Measurements from ENCODE around the gene PITPNC1.

PITPNC1 gene

DNA sequence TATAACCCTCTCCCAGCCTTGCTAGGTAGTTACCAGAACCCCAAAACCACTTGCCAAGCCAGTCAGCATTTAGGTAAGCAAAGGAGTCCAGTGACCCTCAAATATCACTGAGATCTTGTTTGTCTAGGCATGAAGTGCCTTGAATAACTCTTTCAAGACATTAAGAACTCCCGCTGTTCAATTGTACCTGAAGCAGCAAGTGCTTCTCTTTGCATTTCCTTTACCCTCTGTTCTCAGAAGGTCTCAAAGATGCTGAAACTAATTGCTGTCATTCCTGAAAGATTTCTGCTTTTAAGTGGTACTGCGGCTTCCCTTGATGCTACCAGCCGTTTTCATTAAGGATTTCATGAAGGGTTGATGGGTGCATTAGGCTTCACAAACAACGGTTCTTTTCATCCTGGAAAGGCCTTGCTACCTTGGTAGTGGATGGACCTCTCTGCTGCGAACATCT, 142.7 kb downstream of the PITPNC1 start:
- no peak for DNase-seq

- no peak for DNase-seq
Observed at GRCh38 chr17:67520252-67520906, 143.3 kb downstream of the PITPNC1 start.

GRCh38 chr17:67520916-67521774, 144.1 kb downstream of the PITPNC1 start:
- DNase-seq, result no peak

- DNase-seq, result no peak
Observed at GRCh38 chr17:67521775-67522069, 144.6 kb downstream of the PITPNC1 start.

DNA sequence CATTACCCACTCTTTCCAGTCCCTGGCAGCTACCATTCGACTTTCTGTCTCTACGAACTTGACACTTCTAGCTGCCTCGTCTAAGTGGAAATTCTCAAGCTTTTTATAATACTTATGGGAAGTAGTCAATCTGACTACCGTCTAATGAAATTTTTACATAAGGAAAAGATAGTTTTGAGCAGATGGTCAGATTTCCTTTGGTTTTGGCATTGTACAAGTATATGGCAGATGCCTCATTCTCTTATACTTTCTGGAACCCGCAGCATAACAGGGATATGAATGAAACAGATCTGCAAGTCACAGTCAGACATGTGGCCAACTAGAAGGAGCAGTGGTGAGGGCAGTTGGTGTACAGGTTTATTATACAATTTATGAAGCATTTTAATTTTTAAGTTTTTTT, 146.0 kb downstream of the PITPNC1 start:
- DNase-seq, result no peak

DNA sequence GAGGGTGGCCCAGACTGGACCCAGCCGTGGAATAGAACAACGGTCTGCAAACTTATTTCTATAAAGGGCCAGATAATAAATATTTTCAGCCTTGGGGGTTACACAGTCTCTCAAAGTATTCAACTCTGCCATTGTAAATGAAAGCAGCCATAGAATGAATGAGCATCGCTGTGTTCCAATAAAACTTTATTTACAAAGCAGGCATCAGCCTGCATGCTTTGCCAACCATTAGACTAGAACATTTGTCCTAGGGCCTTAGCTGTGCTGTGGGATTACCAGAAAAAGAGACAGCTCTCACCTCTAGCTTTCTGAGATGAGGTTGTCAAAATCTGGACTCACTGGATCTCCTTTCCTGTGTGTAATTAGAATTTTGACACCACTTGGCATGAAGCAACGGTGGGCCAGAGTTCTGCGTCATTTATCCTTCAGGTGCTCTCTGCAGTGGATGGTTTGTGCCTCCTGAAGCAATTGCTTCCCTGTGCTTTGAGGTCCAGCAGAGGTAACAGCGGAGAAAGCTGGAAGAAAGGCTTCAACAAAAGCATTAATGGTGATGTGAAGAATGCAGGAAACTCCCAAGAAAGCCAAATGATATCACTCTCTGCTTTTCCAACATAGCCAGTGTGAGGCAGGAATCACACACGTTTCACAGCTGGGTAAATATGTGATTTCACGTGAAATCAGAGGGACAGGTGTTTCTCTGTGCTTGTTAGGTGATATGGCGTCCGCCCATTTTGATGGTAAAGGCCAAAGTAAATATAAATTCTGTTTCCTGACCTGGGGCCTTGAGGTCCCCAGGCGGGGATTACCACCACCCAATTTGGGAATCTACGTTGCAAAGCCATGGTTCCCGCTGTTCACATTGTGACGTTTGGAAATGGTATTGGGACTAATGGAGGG, 148.4 kb downstream of the PITPNC1 start:
- no peak for DNase-seq

- DNase-seq, result no peak
Observed at GRCh38 chr17:67526700-67527099, 149.6 kb downstream of the PITPNC1 start.

- no peak for DNase-seq
Observed at GRCh38 chr17:67528751-67529436, 151.8 kb downstream of the PITPNC1 start.

DNA sequence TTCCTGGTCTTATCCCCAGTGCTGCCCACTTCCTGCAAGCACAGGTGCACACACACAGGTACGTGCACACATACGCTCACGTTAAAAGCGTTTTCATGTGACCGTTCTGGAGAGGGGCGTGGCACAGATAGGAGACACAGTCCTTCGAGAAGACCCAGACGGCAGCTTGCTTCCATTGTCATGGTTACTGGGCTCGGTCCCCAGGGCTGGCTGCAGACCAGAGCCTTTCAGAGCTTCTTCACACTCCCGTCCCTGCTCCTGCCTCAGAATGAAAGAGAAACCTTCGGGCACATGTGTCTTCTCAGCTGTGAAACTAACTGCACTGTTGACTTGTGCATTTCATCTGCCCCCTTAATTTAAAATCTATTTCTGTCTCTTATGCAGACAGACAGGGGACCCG, 154.2 kb downstream of the PITPNC1 start:
- DNase-seq, result no peak

DNA sequence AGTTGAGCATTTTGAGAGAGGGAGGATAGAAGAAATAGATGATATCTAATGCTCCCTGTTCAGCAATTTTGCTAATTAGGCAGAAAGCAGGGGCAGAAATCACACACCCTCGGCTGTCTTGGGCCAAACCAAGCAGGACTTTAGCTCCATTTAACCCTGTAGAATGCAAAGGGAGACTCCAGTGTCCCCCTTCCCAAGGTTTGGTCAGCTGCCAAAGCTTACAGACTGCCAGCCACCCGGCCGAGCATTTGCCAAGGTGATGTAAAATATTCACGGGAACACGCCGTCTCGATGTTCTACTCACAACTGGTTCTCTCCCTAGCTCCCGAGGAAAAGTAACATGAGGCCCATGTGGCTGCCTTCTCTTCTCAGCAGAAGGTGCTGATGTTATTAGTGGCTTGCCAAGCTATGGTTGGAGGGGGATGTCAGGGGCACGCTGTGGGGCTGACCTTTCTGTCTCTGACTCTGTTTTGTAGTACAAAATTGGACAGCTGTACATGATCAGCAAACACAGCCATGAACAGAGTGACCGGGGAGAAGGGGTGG, 155.3 kb downstream of the PITPNC1 start:
- DNase-seq, result no peak

- DNase-seq, result no peak
Observed at GRCh38 chr17:67534941-67535340, 157.9 kb downstream of the PITPNC1 start.

DNA sequence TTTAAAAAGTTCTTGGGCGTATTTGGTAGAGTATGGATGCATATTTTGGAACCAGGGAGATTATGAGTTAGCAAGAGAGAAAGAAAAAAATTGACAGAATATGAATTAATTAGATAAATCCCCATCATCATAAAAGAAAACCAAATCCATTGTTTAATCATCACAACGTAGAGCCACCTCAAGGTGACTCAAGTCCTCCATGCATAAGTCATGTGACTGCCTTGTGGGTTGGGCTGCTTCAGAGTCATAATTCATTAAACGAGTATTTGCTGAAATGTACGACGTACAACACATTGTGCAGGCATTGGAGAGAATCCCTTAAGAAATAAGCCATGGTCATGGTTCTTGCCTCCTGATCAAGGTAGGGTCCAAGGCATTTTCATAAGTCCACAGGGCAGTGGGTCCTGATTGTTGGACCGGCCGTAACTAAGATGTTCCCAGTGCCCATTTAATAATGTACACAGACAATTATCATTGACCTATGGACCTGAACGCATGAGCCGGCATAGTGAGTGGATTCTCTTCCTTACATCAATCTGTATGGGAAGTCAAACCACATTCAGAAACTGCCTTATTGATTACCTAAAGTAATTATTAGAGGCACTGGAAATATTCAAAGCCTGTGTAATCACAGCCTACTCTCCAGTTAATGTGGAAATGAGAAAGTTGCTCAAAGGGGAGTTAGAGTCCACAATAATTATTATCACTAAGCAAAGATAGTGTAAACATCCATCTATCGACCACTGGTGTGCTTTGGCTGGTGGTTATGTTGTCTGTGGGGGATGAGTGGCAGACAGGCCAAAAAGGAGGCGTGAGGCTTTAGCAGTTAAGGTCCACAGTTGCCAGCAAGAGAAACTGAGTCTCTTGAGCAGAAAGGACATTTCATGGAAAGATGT, 165.4 kb downstream of the PITPNC1 start:
- no peak for DNase-seq

DNA sequence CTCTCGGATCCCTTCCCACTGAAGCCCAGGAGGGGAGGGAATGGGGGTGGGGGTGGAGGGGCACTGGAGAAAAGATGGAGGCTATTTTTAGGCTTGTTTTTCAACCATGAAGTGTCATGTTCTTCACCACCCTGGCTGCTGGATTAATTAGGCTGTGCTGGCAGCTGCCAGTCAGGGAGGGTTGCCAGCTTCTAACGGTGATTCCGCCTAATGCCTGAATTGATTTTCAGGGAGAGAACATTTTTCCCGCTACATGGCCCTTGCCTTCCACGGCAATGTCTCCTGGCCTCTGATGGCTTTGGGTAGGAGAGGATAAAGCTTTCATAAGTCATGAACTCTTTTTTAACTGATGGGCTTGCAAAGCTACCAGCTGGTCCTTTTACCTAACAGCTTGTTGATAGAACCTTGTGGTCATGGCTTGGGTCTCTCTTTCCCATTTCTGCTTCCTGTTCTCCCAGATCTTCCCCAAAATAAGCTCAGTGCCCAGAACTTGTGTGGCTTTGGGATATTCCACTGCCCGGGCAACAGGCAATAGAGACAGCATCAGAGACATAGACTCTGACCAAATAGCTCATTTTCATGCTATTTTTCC, 167.4 kb downstream of the PITPNC1 start:
- DNase-seq, result no peak

DNA sequence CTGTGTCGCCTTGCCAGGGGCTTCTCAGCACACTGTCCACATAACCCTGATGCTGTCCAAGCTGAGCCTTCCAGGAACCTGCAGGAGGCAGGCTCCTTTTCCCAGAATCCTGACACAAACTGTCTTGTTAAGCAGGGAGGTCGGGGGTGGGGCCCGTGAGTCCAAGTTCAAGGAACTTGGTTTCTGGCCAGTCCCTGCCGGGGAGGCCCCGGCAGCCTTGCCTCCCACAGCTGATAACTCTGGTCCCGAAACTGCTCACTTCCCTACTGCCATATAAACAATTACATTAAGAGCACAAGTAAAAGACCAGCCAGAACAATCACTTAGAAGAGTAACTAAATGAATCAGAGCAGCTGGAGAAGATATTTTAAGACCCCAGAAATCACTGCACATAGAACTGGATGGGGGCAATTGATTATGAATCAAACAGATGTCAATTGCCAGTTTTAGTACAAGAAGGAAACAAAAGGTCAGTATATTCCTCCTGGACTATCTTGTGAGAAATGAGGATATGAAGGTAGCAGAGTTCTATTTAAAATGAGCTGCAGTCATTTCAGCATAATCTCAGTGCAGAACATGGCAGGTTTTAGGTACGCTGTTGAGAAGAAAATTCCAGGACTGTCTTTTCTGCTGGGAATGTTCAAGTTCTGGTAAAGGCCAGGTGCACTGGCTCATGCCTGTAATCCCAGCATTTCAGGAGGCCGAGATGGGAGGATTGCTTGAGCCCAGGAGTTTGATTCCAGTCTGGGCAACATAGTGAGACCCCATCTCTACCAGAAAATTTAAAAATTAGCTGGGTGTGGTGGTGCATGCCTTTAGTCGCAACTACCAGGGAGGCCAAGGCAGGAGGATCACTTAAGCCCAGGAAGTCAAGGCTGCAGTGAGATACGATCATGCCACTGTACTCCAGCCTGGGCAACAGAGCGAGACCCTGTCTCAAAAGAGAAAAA, 169.8 kb downstream of the PITPNC1 start:
- DNase-seq, result no peak

GRCh38 chr17:67548693-67549092, 171.6 kb downstream of the PITPNC1 start:
- no peak for DNase-seq

DNA sequence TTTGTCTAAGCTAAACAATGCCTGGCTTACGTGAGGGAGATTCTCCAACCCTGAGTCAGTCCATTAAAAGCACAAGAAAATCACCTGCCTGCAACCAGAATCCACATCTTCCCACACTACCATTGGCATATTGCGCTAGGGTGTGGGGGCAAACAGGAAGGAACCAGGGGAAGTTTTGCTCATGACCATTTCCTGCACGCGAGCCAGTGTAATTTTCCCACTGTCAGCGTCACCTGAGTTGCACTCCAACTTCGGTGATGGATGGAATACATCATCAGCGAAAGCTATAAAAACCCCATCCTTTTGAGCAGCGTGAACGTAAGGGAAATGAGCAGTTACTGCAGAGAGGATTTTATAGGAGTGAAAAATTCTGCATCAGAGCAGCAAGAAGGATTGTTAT, 172.7 kb downstream of the PITPNC1 start:
- DNase-seq, result no peak

- no peak for DNase-seq
Observed at GRCh38 chr17:67554634-67555033, 177.6 kb downstream of the PITPNC1 start.

DNA sequence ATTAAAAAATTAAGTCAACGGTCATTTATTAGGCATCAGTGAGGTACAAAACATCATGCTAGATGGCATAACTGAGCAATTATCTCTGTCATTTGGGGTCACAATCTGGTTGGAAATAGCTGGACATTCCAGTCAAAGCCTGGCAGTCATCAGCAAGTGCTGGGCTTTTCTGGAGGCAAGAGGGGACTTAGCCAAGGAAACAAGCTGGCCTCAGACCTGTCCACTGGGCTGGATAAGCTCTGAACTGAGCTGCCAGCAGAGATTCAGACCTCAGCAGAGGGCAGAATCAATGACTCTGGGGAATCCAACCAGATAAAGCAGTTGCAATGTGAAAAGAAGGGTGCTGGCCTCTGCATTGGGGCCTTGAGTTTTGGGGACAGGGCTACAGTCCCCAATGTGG, 178.8 kb downstream of the PITPNC1 start:
- DNase-seq, result no peak

DNA sequence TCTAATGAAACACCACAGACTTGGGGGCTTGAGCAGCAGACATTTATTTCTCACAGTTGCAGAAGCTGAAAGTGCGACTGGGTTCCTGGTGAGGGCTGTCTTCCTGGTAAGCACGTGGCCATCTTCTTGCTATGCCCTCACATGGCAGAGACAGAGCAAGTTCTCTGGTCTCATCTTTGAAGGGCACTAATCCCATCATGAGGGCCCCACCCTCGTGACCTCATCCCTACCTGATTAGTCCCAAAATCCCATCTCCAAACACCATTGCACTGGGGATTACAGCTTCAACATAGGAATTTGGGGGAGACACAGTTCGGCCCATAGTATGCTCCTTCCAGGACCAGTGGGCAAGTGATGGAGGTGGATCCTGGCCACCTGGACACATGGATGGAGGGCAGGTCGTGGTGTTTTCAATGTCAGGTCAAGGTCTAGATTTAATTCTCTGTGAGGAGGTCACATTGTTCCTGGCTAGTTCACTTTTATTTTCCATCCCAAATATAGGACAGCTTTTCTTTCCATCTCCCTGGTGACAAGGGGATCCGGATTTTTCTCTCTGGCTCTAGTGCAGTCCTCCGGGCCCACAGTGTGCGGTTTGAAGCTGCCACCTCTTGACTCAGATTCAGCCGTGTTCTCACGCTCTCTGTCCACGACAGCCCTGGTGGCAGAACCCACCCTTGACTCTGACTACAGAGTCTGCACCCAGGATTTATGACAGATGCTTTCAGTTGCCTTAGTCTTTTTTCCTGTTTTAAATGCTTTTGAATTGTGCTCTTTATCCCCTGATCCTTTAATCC, 180.2 kb downstream of the PITPNC1 start:
- no peak for DNase-seq

All from CD4-positive, alpha-beta T cell treated with Interleukin-1 beta for 1 hour (primary cell).